IPS-15b (cell line): ENCODE results near the gene PCP4L1.
A peak's percentile ranks its signal among the peaks of the same experiment; 100 is the strongest.
"Not testable (repeated sequence)": the region's sequence is repeated elsewhere in the genome, so short reads cannot be mapped to it uniquely, and the experiment has no call there.

Experiments used
- H3K27me3 ChIP-seq: one replicate; pipeline ENCODE4 v1.6.1; 2013; ENCODE audit warnings: low read length; ENCODE audit not compliant: control insufficient read depth, insufficient read depth
- H3K36me3 ChIP-seq: one replicate; pipeline ENCODE4 v1.6.1; 2013; ENCODE audit warnings: low read length; ENCODE audit not compliant: control insufficient read depth, insufficient read depth
- H3K4me1 ChIP-seq: one replicate; pipeline ENCODE4 v1.6.1; 2013; ENCODE audit warnings: mild to moderate bottlenecking, low read length; ENCODE audit not compliant: control insufficient read depth, insufficient read depth
- H3K4me3 ChIP-seq: one replicate; pipeline ENCODE4 v1.5.1; 2013; ENCODE audit warnings: low read depth, low read length
- H3K9ac ChIP-seq: one replicate; pipeline ENCODE4 v1.6.1; 2013; ENCODE audit warnings: low read depth, mild to moderate bottlenecking, low read length
- H3K9me3 ChIP-seq: one replicate; pipeline ENCODE4 v1.6.1; 2013; ENCODE audit warnings: mild to moderate bottlenecking, low read length; ENCODE audit not compliant: control insufficient read depth, insufficient read depth

Gene PCP4L1

DNA sequence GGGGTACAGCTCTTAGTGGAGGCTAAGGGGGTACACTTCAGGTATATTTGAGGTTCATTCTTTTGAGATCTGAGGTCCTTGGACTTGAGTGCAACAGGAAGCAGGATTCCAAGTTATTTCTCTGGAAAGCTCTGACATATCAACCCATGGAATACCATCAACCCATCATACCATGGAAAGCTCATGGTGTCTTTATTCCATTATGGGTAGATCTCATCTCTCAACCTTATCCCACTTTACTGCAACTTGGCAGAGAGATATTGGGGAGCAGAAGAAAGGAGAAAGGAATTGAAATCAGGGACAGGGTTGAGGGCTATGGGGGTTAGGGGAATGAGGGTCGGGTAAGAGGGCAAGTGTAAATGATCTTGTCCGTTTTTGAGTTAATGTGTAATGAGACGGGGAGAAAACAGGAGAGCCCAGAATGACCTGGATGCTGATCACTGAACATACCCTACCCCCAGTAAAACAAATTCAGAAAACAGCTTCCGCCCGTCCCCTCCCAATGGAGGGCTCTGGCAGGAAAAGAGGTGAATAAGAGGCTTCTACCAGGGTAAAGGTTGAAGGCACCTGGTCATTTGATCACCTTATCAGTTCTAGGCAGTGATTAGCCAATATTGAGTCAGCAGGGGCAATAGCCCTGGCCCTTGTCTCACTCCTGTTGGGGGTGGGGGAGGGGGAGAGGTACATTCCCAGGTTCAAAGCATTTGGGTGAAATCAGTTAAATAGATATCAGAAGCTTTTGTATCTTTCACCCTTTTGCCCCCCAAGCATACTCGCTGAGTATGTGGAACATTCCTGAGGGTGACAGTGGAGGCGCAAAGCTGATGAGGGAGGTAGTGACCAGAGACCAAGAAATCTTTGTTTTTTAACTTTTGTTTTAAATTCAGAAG lies 34.5 kb upstream of the PCP4L1 start:
- peaks cover 10% of the 10 kb centered on the region for H3K36me3 ChIP-seq
- peaks cover 11% of the 10 kb centered on the region for H3K4me1 ChIP-seq
- H3K9ac ChIP-seq = no peak overlapping the region
- H3K27me3 ChIP-seq = no peaks in the 10 kb centered on the region
- H3K9me3 ChIP-seq = no peaks in the 10 kb centered on the region
- no peak overlapping the region for H3K4me3 ChIP-seq

DNA sequence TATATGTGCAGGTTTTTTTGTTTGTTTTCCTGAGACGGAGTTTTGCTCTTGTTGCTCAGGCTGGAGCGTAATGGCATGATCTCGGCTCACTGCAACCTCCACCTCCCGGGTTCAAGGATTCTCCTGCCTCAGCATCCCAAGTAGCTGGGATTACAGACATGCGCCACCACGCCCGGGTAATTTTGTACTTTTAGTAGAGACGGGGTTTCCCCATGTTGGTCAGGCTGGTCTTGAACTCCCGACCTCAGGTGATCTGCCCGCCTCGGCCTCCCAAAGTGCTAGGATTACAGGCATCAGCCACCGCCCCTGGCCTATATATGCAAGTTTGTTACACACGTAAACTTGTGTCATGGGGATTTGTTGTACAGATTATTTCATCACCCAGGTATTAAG lies 33.9 kb upstream of the PCP4L1 start:
- not testable (repeated sequence) for H3K27me3 ChIP-seq, H3K9ac ChIP-seq, H3K4me1 ChIP-seq, H3K4me3 ChIP-seq, H3K9me3 ChIP-seq
- H3K36me3 ChIP-seq = peaks cover 16% of the 10 kb centered on the region

DNA sequence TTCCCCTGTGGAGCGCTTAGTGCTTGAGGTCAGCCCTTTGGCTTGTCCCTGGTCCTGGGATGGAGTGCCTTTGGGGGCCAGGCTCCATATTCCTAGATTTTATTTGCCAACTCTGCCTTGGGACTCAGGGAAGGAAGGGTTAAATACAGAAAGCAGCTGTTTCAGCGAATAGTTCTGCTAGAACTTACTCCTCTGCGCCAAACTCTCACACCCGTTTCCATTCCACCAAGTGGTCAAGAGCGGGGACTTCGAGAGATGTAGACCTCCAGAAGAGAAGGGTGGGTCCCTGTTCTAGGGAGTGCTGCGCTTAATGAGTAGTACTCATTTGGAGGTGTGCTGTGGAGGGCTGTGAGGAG lies 33.4 kb upstream of the PCP4L1 start:
- H3K36me3 ChIP-seq = peaks cover 21% of the 10 kb centered on the region
- peaks cover 9% of the 10 kb centered on the region for H3K4me1 ChIP-seq
- H3K9me3 ChIP-seq = no peaks in the 10 kb centered on the region
- H3K9ac ChIP-seq = no peak overlapping the region
- H3K4me3 ChIP-seq = no peak overlapping the region
- no peaks in the 10 kb centered on the region for H3K27me3 ChIP-seq

- Histone ChIP-seq H3K27me3 (no peaks in the 10 kb centered on the region), H3K4me3 (peak within 1 kb of the TSS; percentile 97)
Measured at GRCh38 chr1:161225534-161226319, 32.8 kb upstream of the PCP4L1 start, which contains the start of gene TOMM40L. Gene TOMM40L, plus strand, starts transcription at chr1:161226060. Its CDS starts 430 bp downstream, at chr1:161226490.

DNA sequence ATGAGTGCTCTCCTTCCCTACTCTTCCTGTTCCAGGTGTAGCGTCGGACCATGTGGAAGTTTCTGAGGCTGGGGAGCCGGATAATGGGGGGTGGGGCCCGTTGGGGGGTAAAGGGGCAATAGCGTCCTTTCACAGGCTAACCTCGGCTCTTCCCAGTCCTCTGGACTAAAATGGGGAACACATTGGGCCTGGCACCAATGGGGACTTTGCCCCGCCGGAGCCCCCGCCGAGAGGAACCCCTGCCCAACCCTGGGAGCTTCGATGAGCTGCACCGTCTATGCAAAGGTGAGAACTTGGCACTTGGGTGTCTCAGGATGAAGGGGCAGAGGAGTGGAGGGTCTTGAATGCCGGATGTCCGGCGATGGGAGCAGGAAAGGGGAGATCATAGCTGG lies 32.2 kb upstream of the PCP4L1 start:
- peaks cover 26% of the 10 kb centered on the region for H3K36me3 ChIP-seq
- H3K9me3 ChIP-seq = no peaks in the 10 kb centered on the region
- no peaks in the 10 kb centered on the region for H3K27me3 ChIP-seq
- peaks cover 9% of the 10 kb centered on the region for H3K4me1 ChIP-seq
- H3K4me3 ChIP-seq = peak overlapping the region; percentile 97
- H3K9ac ChIP-seq = peak overlapping the region; percentile 81

More at GRCh38 chr1:161225534-161226319, 32.8 kb upstream of the PCP4L1 start, which contains the start of gene TOMM40L:
- Histone ChIP-seq H3K4me1 (peaks cover 9% of the 10 kb centered on the region), H3K36me3 (peaks cover 26% of the 10 kb centered on the region), H3K9ac (peak within 1 kb of the TSS; percentile 81), H3K9me3 (no peaks in the 10 kb centered on the region)

- Histone ChIP-seq H3K36me3 (peaks cover 26% of the 10 kb centered on the region), H3K9me3 (no peaks in the 10 kb centered on the region), H3K4me3 (peak overlapping the region; percentile 97), H3K4me1 (peaks cover 9% of the 10 kb centered on the region), H3K27me3 (no peaks in the 10 kb centered on the region), H3K9ac (no peak overlapping the region)
Measured at GRCh38 chr1:161226759-161227158, 31.8 kb upstream of the PCP4L1 start.

DNA sequence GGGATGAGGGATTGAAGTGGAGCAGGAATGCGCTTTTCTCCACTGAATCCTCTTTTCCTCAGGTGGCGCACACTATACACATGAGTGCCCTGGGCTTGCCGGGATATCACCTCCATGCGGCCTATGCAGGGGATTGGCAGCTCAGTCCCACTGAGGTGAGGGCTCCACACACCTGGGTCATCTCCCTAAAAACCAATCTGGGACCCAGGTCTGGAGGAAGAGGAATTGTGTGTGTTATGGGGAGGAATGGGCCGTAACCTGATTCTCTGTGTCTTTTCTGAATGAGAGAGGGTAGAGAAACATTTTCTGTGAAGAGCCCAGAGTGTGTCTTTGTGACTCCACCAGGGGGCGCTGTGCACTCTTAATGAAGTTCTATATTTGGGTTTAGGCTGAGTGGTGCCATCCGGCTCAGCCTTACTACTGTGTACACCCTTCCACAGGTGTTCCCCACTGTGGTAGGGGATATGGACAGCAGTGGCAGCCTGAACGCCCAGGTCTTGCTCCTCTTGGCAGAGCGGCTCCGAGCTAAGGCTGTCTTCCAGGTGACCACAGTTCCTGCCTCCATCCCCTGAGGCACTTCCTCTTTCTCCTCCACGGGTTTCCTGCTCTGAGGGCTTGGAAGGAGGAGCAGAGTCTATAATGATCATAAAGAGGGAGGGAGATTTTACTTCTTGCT lies 31.2 kb upstream of the PCP4L1 start:
- no peaks in the 10 kb centered on the region for H3K27me3 ChIP-seq
- no peak overlapping the region for H3K9ac ChIP-seq
- H3K4me3 ChIP-seq = peak overlapping the region; percentile 97
- H3K9me3 ChIP-seq = no peaks in the 10 kb centered on the region
- H3K36me3 ChIP-seq = peaks cover 26% of the 10 kb centered on the region
- peaks cover 9% of the 10 kb centered on the region for H3K4me1 ChIP-seq

DNA sequence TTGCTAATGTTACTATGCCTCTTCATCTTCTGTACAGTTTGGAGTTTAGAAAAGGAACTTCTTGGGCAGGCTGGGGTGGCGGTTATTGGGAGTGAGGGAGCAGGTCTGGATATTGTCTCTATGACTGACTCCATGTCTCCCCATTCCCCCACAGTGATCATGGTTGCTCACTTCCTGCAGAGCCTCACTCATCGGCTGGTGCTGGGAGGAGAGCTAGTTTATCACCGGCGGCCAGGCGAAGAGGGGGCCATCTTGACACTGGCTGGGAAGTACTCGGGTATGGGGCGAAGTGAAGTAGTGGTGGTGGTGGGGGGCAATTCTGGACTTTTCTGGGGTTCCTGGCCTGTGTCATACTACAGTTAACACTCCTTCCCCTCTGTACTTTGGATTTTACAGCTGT lies 30.5 kb upstream of the PCP4L1 start:
- Histone ChIP-seq H3K36me3 (peaks cover 26% of the 10 kb centered on the region), H3K9ac (no peak overlapping the region), H3K4me1 (peaks cover 9% of the 10 kb centered on the region), H3K4me3 (no peak overlapping the region), H3K9me3 (no peaks in the 10 kb centered on the region), H3K27me3 (no peaks in the 10 kb centered on the region)

GRCh38 chr1:161229896-161230295 lies 28.6 kb upstream of the PCP4L1 start:
- Histone ChIP-seq H3K4me1 (peaks cover 7% of the 10 kb centered on the region), H3K27me3 (no peaks in the 10 kb centered on the region), H3K4me3 (no peak overlapping the region), H3K36me3 (peaks cover 26% of the 10 kb centered on the region), H3K9me3 (no peaks in the 10 kb centered on the region), H3K9ac (no peak overlapping the region)

DNA sequence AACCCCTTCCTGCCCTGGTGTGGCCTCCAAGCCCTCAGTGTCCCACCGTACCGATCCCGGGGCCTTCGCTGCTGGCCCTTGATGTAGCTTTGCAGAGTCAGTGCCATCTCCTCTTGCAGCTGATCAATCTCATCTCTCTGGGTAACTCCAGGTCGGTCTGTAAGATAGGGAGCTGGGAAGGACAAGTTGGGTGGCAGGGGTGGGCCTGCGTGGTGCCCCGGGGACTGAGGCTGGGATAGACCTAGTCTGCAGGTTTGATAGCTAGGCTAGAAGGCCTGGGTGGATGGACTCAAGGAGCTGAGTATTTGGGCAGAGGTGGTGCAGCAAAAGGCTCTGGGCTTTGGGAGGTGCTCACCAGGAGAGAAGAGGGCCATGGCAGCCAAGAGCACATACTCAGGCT lies 27.8 kb upstream of the PCP4L1 start:
- H3K27me3 ChIP-seq = no peaks in the 10 kb centered on the region
- peaks cover 26% of the 10 kb centered on the region for H3K36me3 ChIP-seq
- no peak overlapping the region for H3K9ac ChIP-seq
- no peaks in the 10 kb centered on the region for H3K9me3 ChIP-seq
- H3K4me3 ChIP-seq = no peak overlapping the region
- peaks cover 7% of the 10 kb centered on the region for H3K4me1 ChIP-seq

DNA sequence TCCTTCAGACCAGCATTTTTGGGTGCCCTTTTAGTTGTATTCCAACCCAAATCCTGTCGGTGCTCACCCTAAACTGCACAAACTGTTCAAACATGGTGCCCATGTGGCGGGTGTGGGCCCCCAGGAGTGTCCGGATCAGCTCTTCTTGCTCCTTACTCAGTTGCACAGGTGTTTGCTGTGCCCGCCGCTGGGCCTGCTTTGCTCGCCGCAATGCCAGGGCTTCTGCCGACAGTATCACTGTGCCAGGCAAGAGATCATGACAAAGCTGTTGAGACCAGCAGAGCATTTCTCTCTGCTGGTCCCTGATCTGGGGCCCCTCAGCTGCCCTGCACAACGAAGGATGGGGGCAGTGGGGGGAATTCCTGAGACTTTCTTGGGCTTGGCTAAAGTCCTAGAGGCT lies 25.4 kb upstream of the PCP4L1 start:
- H3K36me3 ChIP-seq = peaks cover 26% of the 10 kb centered on the region
- no peak overlapping the region for H3K9ac ChIP-seq
- H3K4me3 ChIP-seq = no peak overlapping the region

More for the DNA sequence above, 25.4 kb upstream of the PCP4L1 start:
- Histone ChIP-seq H3K9me3 (no peaks in the 10 kb centered on the region), H3K4me1 (no peaks in the 10 kb centered on the region), H3K27me3 (no peaks in the 10 kb centered on the region)
